Stimulated activated CD8-positive, alpha-beta memory T cell treated with anti-CD3 and anti-CD28 coated beads, Interleukin-7, amount 100 ng/mL, for 48 hours (primary cell): Measurements from ENCODE around the gene CLEC9A.

Experiments
- DNase-seq, 2 donors: peaks; one replicate each; pipeline ENCODE4 v3.0.0-alpha.2; 2020; ENCODE audit warnings: low read depth in 1 of 2; ENCODE audit errors: extremely low read depth in 1 of 2

The CLEC9A gene

DNA sequence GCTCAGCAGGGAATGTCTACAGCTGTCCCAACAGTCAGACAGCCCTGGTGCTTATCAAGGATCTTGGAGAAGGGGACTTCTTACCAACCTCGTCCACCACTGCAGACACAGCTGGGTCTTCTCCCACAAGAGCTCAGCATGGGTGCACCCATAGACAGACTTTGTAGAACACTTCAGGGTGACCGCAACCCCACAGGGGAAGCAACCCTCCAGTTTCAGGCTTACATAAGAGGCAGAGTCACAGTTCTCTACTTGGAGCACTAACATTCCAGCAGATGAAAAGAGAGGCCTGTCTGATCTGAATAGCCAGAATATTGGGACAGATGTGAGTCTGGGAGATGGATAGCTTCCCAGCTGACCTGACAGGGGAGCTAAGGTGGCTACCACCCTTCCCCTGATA lies 71.8 kb downstream of the CLEC9A start:
- DNase-seq = no peak

DNA sequence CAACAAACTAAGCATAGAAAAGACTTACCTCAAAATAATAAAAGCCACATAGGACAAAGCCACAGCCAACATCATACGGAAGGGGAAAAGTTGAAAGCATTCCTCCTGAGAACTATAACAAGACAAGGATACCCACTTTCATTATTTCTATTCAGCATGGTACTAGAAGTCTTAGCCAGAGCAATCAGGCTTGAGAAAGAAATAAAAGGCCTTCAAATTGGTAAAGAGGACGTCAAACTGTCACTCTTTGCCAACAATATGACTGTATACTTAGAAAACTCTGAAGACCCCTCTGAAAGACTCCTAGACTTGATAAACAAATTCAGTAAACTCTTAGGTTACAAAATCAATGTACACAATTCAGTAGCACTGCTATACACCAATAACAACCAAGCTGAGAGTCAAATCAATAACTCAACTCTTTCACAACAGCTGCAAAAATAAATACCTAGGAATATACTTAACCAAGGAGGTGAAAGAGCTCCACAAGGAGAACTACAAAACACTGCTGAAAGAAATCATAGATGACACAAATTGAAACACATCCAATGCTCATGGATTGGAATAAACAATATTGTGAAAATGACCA lies 79.9 kb downstream of the CLEC9A start:
- DNase-seq = no peak

DNA sequence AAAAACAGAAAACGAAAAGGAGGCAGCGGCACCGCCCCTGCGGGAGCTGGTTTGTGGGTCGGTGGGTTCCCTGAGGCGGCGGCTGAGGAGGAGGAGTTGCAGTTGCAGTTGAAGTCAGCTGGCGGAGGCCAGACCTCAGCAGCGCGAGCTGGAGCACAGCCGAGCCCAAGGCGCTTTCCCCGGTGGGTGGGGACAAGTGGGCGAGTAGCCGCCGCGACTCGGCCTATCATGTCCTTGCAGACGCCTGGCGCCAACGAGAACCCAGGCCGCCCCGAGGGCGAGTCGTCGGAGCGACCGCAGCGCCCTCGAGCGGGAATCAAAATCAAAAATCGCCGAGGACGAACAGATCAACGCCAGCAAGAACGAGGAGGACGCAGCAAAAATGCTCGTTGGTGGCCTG lies 81.0 kb downstream of the CLEC9A start:
- no peak for DNase-seq

DNA sequence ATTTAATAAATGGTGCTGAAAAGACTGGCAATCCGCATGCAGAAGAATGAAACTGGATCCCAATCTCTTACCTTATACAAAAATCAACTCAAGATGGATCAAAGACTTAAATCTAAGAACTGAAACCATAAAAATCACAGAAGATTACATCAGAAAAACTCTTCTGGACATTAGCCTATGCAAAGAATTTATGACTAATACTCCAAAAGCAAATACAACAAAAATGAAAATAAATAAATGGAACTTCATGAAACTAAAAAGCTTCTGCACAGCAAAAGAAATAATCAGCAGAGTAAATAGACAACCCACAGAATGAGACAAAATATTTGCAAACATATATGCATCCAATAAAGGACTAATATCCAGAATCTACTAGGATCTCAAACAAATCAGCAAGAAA lies 82.6 kb downstream of the CLEC9A start:
- no peak for DNase-seq

DNA sequence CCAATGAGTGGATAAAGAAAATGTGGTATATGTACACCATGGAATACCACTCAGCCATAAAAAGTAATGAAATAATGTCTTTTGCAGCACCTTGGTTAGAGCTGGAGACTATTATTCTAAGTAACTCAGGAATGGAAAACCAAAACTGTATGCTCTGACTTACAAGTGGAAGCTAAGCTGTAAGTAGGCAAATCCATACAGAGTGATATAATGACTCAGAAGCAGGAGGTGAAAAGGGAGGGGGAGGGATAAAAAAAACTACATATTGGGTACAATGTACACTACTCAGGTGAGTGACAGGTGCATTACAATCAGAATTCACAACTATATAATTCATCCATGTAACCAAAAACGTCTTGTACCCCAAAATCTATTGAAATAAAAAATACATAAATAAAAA lies 83.4 kb downstream of the CLEC9A start:
- no peak for DNase-seq

DNA sequence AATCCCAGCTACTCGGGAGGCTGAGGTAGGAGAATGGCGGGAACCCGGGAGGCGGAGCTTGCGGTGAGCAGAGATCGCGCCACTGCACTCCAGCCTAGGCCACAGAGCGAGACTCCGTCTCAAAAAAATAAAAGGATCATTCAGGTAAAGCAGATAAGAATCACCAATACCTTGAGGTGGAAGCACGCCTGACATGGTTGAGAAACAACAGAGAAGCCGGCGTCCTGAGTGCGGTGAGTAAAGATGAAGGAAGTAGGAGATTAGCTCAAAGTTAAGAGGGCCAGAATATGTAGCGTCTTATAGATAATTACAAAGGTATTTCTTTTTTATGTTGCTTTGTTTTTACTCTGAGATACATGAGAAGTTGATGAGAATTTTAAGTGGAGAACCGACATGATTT lies 84.8 kb downstream of the CLEC9A start:
- DNase-seq = no peak
